C4-2B (cell line): Measurements from ENCODE around the gene NXPH1.

ENCODE experiments used
- ZFX ChIP-seq: fragments of 450-650 bp; IDR thresholded peaks from 2 replicates; pipeline ENCODE4 v1.6.1; 2017
- TF ChIP-seq, protein P1 (sequence below): fragments of 450-650 bp; conservative IDR thresholded peaks from 2 replicates; pipeline ENCODE4 v1.5.1; 2017; ENCODE audit warnings: mild to moderate bottlenecking

GRCh38 chr7:8637322-8637721 lies 203.9 kb downstream of the NXPH1 start:
- TF ChIP-seq, protein P1, sequence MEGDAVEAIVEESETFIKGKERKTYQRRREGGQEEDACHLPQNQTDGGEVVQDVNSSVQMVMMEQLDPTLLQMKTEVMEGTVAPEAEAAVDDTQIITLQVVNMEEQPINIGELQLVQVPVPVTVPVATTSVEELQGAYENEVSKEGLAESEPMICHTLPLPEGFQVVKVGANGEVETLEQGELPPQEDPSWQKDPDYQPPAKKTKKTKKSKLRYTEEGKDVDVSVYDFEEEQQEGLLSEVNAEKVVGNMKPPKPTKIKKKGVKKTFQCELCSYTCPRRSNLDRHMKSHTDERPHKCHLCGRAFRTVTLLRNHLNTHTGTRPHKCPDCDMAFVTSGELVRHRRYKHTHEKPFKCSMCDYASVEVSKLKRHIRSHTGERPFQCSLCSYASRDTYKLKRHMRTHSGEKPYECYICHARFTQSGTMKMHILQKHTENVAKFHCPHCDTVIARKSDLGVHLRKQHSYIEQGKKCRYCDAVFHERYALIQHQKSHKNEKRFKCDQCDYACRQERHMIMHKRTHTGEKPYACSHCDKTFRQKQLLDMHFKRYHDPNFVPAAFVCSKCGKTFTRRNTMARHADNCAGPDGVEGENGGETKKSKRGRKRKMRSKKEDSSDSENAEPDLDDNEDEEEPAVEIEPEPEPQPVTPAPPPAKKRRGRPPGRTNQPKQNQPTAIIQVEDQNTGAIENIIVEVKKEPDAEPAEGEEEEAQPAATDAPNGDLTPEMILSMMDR = no peak
- no peak for TF ChIP-seq ZFX
